CD4-positive, CD25-positive, alpha-beta regulatory T cell (primary cell): ENCODE results near the gene ZNF787. TPM values are rescaled to one million over a fixed set of nuclear protein-coding genes. Genes with fewer than 3 reads are reported as not detected.
"Not testable (repeated sequence)": the region's sequence is repeated elsewhere in the genome, so short reads cannot be mapped to it uniquely, and the experiment has no call there.

Experiments used
- ATAC-seq, 2 donors: fragments of 150-1000 bp; cut with Tn5 transposase; one replicate each; pipeline ENCODE4 v1.10.0; 2021; ENCODE audit warnings: low read depth in 2 of 2, moderate number of reproducible peaks in 2 of 2, moderate library complexity in 1 of 2
- DNase-seq, 3 donors: peaks; one replicate each; pipeline versions ENCODE4 v3.0.0 to v3.0.0-alpha.2; 2012 to 2022; ENCODE audit warnings: mixed read lengths in 1 of 3
- H3K27ac ChIP-seq: one replicate; pipeline ENCODE4 v1.7.0; 2013; ENCODE audit warnings: mild to moderate bottlenecking, low read length; ENCODE audit not compliant: insufficient read depth, poor library complexity, severe bottlenecking
- H3K27me3 ChIP-seq: one replicate; pipeline ENCODE4 v1.7.0; 2013; ENCODE audit warnings: low read length; ENCODE audit not compliant: control insufficient read depth, insufficient read depth
- H3K36me3 ChIP-seq: one replicate; pipeline ENCODE4 v1.7.0; 2013; ENCODE audit warnings: mild to moderate bottlenecking, low read length, moderate library complexity; ENCODE audit not compliant: control insufficient read depth, insufficient read depth
- H3K4me1 ChIP-seq: 2 replicates; pipeline ENCODE4 v1.7.0; 2013; ENCODE audit warnings: mild to moderate bottlenecking, low read length; ENCODE audit not compliant: insufficient read depth, control insufficient read depth, poor library complexity, severe bottlenecking
- H3K4me3 ChIP-seq: one replicate; pipeline ENCODE4 v1.7.0; 2013; ENCODE audit warnings: low read depth, mild to moderate bottlenecking, low read length, moderate library complexity
- H3K9me3 ChIP-seq, 2 experiments: 1 replicate in 1 of 2; 2 replicates in 1 of 2; pipeline ENCODE4 v1.7.0; 2013; ENCODE audit warnings: low read length in 2 of 2, mild to moderate bottlenecking in 1 of 2, moderate library complexity in 1 of 2; ENCODE audit not compliant: control insufficient read depth in 2 of 2
- H3K27ac Mint-ChIP-seq, 3 donors: one replicate each; pipeline ENCODE4 v1.8.0; 2020 to 2022; ENCODE audit warnings: mild to moderate bottlenecking in 3 of 3, mixed read lengths in 3 of 3, moderate library complexity in 2 of 3
- H3K27me3 Mint-ChIP-seq: one replicate; pipeline ENCODE4 v1.8.0; 2022; ENCODE audit warnings: mild to moderate bottlenecking, mixed read lengths
- H3K36me3 Mint-ChIP-seq: one replicate; pipeline ENCODE4 v1.8.0; 2020; ENCODE audit warnings: mixed read lengths
- H3K4me1 Mint-ChIP-seq, 4 donors: one replicate each; pipeline ENCODE4 v1.8.0; 2020 to 2022; ENCODE audit warnings: mixed read lengths in 4 of 4, mild to moderate bottlenecking in 1 of 4
- H3K4me3 Mint-ChIP-seq, 4 donors: one replicate each; pipeline ENCODE4 v1.8.0; 2020 to 2022; ENCODE audit warnings: mild to moderate bottlenecking in 4 of 4, mixed read lengths in 4 of 4, moderate library complexity in 3 of 4
- H3K9me3 Mint-ChIP-seq, 7 donors: one replicate each; pipeline ENCODE4 v1.8.0; 2020 to 2022; ENCODE audit warnings: mixed read lengths in 7 of 7, mild to moderate bottlenecking in 3 of 7, moderate library complexity in 2 of 7
- polyA plus RNA-seq, 4 donors: library from polyadenylated mRNA; unstranded; fragments of 300-500 nt; fragmentation: Illumina TruSeq; gene quantifications; one replicate each; pipeline ENCODE4 v1.2.3, GENCODE V29; 2021
- total RNA-seq: library from RNA; stranded (reverse); gene quantifications from one replicate; pipeline ENCODE4 v1.2.3, GENCODE V29; 2022

ZNF787 gene
- total and polyA plus RNA-seq, 5 donors from 2014 or later, result 0.73 to 21.4 (median 1.5) TPM

GRCh38 chr19:56148955-56149655, 28.0 kb upstream of the ZNF787 start:
- H3K27me3 ChIP-seq, H3K27ac ChIP-seq, H3K9me3 ChIP-seq, H3K9me3 Mint-ChIP-seq, H3K4me3 ChIP-seq, ATAC-seq, DNase-seq, H3K27ac Mint-ChIP-seq, H3K4me1 ChIP-seq, H3K27me3 Mint-ChIP-seq: not testable (repeated sequence)
- peaks cover 19% of the 10 kb centered on the region for H3K36me3 ChIP-seq
- Mint-ChIP-seq H3K4me3 (peak overlapping the region in 1 of 4 donors; percentile 32), H3K36me3 (peaks cover 13% of the 10 kb centered on the region), H3K4me1 (peaks cover 8 to 29% (median 11%) of the 10 kb centered on the region in 4 donors)

GRCh38 chr19:56148096-56148495, 27.0 kb upstream of the ZNF787 start:
- Mint-ChIP-seq H3K36me3 (peaks cover 13% of the 10 kb centered on the region), H3K4me3 (no peak overlapping the region), H3K27ac (no peak overlapping the region), H3K9me3 (no peaks in the 10 kb centered on the region), H3K4me1 (peaks cover 0 to 29% (median 18%) of the 10 kb centered on the region in 4 donors), H3K27me3 (no peaks in the 10 kb centered on the region)
- DNase-seq (no peak), ATAC-seq (no peak)
- no peak overlapping the region for H3K27ac ChIP-seq
- no peaks in the 10 kb centered on the region for H3K4me1 ChIP-seq
- H3K4me3 ChIP-seq, result no peak overlapping the region
- peaks cover 16% of the 10 kb centered on the region for H3K36me3 ChIP-seq
- no peaks in the 10 kb centered on the region for H3K9me3 ChIP-seq
- H3K27me3 ChIP-seq, result no peaks in the 10 kb centered on the region

DNA sequence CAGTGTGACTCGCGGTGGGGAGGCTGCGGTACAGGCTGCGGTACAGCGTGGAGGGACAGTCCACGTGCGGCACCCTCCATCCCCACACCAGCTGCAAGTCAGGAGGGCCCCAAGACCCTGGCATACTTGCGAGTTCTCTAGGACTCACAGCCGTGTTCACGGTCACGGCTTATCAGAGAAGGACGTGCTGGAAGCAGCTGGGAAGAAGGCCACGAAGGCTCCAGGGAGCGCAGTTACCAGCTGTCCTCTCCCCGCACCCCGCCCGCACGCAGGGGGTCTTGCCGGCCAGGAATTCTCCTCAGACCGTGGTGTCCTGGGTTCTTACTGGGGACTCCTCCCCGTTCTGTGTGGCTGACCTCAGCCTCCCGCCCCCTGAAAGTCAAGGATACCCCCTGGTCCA, 26.2 kb upstream of the ZNF787 start:
- Histone ChIP-seq H3K9me3 (no peaks in the 10 kb centered on the region), H3K4me1 (peaks cover 5% of the 10 kb centered on the region), H3K27me3 (no peaks in the 10 kb centered on the region), H3K36me3 (peaks cover 16% of the 10 kb centered on the region), H3K27ac (no peak overlapping the region), H3K4me3 (no peak overlapping the region)
- Mint-ChIP-seq H3K27ac (no peak overlapping the region), H3K4me3 (no peak overlapping the region), H3K9me3 (no peaks in the 10 kb centered on the region), H3K27me3 (no peaks in the 10 kb centered on the region), H3K36me3 (peaks cover 13% of the 10 kb centered on the region), H3K4me1 (peaks cover 0 to 27% (median 21%) of the 10 kb centered on the region in 4 donors)
- no peak for ATAC-seq
- no peak for DNase-seq

- Histone ChIP-seq H3K4me1 (peaks cover 9% of the 10 kb centered on the region), H3K27me3 (no peaks in the 10 kb centered on the region), H3K4me3 (no peak overlapping the region), H3K36me3 (peaks cover 16% of the 10 kb centered on the region), H3K9me3 (no peaks in the 10 kb centered on the region), H3K27ac (no peak overlapping the region)
- Mint-ChIP-seq H3K9me3 (no peaks in the 10 kb centered on the region), H3K27ac (no peak overlapping the region), H3K4me1 (peaks cover 3 to 30% (median 24%) of the 10 kb centered on the region in 4 donors), H3K4me3 (no peak overlapping the region), H3K36me3 (peaks cover 13% of the 10 kb centered on the region), H3K27me3 (no peaks in the 10 kb centered on the region)
- no peak for ATAC-seq
- DNase-seq, result no peak
These were observed 25.8 kb upstream of the ZNF787 start for GRCh38 chr19:56146904-56147303.

DNA sequence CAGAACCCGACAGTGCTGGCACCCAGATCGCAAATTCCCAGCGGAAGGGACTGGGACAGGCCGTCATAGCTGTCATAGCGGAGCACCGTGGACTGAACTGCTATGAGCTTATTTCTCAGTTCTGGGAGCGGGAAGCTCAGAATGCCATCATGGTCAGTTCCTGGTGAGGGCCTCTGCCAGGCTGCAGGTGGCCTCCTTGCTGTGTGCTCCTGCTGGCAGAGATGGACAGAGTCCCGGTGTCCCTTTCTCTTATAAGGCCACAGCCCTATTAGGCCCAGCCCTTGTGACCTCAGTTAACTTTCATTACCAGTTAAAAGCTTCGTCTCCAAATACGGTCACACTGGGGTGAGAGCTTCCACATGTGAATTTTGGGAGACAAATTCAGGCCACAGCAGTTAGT, 24.6 kb upstream of the ZNF787 start:
- peaks cover 13% of the 10 kb centered on the region for H3K4me1 ChIP-seq
- H3K4me3 ChIP-seq, result no peak overlapping the region
- no peak overlapping the region for H3K27ac ChIP-seq
- H3K36me3 ChIP-seq, result peaks cover 16% of the 10 kb centered on the region
- peaks cover 13% of the 10 kb centered on the region for H3K36me3 Mint-ChIP-seq
- H3K27ac Mint-ChIP-seq, result no peak overlapping the region
- DNase-seq, result no peak
- no peaks in the 10 kb centered on the region for H3K9me3 ChIP-seq
- H3K4me3 Mint-ChIP-seq, result no peak overlapping the region
- H3K4me1 Mint-ChIP-seq, result peaks cover 7 to 38% (median 27%) of the 10 kb centered on the region in 4 donors
- H3K27me3 Mint-ChIP-seq, result no peaks in the 10 kb centered on the region
- no peaks in the 10 kb centered on the region for H3K9me3 Mint-ChIP-seq
- ATAC-seq, result no peak
- H3K27me3 ChIP-seq, result no peaks in the 10 kb centered on the region

DNA sequence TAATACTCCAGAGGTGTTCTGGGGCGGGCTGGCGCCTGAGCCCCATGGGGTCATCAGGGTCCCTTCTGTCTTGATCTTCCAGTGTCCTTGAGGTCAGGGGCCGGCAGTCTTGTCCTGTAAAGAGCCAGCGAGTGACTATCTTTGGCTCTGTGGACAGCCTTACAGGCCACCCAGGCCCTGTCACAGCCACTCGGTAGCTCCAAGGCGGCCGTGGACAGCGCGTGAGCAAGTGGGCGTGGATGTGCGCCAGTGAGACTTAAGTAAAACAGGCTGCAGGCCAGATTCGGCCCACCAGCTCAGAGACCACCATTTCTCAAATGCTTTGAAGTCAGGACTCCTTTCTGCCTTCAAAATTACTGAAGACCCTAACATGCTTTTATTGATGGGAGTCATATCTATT, 23.7 kb upstream of the ZNF787 start:
- Mint-ChIP-seq H3K9me3 (no peaks in the 10 kb centered on the region), H3K27me3 (no peaks in the 10 kb centered on the region), H3K36me3 (peaks cover 13% of the 10 kb centered on the region), H3K4me1 (peaks cover 10 to 41% (median 29%) of the 10 kb centered on the region in 4 donors), H3K27ac (no peak overlapping the region), H3K4me3 (peak overlapping the region in 1 of 4 donors; percentile 27)
- Histone ChIP-seq H3K4me3 (no peak overlapping the region), H3K27ac (no peak overlapping the region), H3K9me3 (no peaks in the 10 kb centered on the region), H3K27me3 (no peaks in the 10 kb centered on the region), H3K4me1 (peaks cover 20% of the 10 kb centered on the region), H3K36me3 (peaks cover 16% of the 10 kb centered on the region)
- DNase-seq, result no peak
- ATAC-seq, result no peak

- Histone ChIP-seq H3K4me3 (no peak overlapping the region), H3K36me3 (peaks cover 12% of the 10 kb centered on the region), H3K9me3 (no peaks in the 10 kb centered on the region), H3K27me3 (no peaks in the 10 kb centered on the region), H3K4me1 (peaks cover 23% of the 10 kb centered on the region), H3K27ac (no peak overlapping the region)
- H3K27me3 Mint-ChIP-seq, result no peaks in the 10 kb centered on the region
- peaks cover 8% of the 10 kb centered on the region for H3K36me3 Mint-ChIP-seq
- no peaks in the 10 kb centered on the region for H3K9me3 Mint-ChIP-seq
- H3K27ac Mint-ChIP-seq, result peak overlapping the region; percentile 20 to 72 (median 63)
- peak overlapping the region in 2 of 4 donors; percentile 27 to 49 for H3K4me3 Mint-ChIP-seq
- ATAC-seq (no peak), DNase-seq (no peak)
- peaks cover 12 to 44% (median 29%) of the 10 kb centered on the region in 4 donors for H3K4me1 Mint-ChIP-seq
These were observed 23.3 kb upstream of the ZNF787 start for GRCh38 chr19:56144376-56144775.

DNA sequence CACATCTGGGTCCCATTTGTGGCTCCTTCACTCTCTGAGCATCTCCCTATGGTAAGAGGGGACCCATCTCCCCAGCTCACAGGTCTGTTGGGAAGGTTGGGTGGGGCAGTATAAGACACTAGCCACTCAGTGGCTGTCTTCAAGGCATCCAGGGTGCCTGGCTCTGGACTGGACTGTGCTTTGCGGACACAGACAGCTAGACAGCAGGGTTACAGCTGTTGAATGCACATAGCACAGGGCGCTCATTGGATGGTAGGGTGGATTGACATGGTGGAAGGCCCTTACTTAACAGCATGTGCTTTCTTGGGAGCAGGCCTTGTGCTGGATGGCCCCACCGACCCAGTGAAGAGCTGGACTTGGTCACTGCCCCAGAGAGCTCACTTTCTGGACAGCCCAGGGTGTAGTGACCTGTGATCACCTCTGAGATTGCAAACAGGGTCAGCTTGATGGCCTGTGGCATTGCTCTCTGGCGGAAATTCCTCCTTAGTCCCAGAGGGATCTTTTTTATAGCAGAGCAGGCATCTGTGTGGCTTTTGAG, 21.9 kb upstream of the ZNF787 start:
- Histone ChIP-seq H3K9me3 (no peaks in the 10 kb centered on the region), H3K4me1 (peaks cover 23% of the 10 kb centered on the region), H3K36me3 (peaks cover 5% of the 10 kb centered on the region), H3K27me3 (no peaks in the 10 kb centered on the region), H3K27ac (no peak overlapping the region), H3K4me3 (no peak overlapping the region)
- ATAC-seq (no peak), DNase-seq (no peak)
- Mint-ChIP-seq H3K27ac (peak overlapping the region in 1 of 3 donors; percentile 20), H3K36me3 (peaks cover 2% of the 10 kb centered on the region), H3K27me3 (no peaks in the 10 kb centered on the region), H3K4me1 (peaks cover 12 to 44% (median 29%) of the 10 kb centered on the region in 4 donors), H3K4me3 (peak overlapping the region in 3 of 4 donors; percentile 46 to 87 (median 61)), H3K9me3 (no peaks in the 10 kb centered on the region)
